Mammary epithelial cell (primary cell): ENCODE results near the gene BET1L.

Experiments used
- CTCF ChIP-seq, 2 donors: IDR thresholded peaks in 1 of 2; conservative IDR thresholded peaks in 1 of 2; 2 replicates each; pipeline ENCODE4 v1.5.1; 2011 to 2012; ENCODE audit warnings: inconsistent platforms in 2 of 2, low read length in 2 of 2, mild to moderate bottlenecking in 2 of 2, control low read depth in 1 of 2, low read depth in 1 of 2; ENCODE audit not compliant: insufficient read depth in 1 of 2; ENCODE audit errors: extremely low read depth in 1 of 2
- EZH2 ChIP-seq: IDR thresholded peaks from 2 replicates; pipeline ENCODE4 v1.6.1; 2012; ENCODE audit warnings: low read length, inconsistent platforms, borderline replicate concordance

GRCh38 chr11:235997-236773, 29.0 kb upstream of the BET1L start, which contains the start of gene SIRT3:
- TF ChIP-seq CTCF (conservative IDR thresholded peaks at IDR 0.05 in 1 of 2, IDR thresholded peaks at IDR 0.05 in 1 of 2; ENCODE audit: extremely low read depth in 1 of 2, insufficient read depth in 1 of 2, low read depth in 1 of 2, low read length in 2 of 2) (no peak), EZH2 (no peak)
